ENCODE results near the gene KLHL28.

- TF ChIP-seq POLR2A (IDR thresholded peaks at IDR 0.05; ENCODE audit: low read depth) = no peak
- TF ChIP-seq CTCF (IDR thresholded peaks at IDR 0.05) = no peak
- TF ChIP-seq EP300 (IDR thresholded peaks at IDR 0.05) = no peak
- TF ChIP-seq POLR2AphosphoS5 (IDR thresholded peaks at IDR 0.05) = no peak
These were observed 6.2 kb downstream of the KLHL28 start for GRCh38 chr14:44955528-44955927.

All from esophagus muscularis mucosa (tissue), 4 donors.